Measurements from ENCODE around the gene TRMT44.

Gene TRMT44

DNA sequence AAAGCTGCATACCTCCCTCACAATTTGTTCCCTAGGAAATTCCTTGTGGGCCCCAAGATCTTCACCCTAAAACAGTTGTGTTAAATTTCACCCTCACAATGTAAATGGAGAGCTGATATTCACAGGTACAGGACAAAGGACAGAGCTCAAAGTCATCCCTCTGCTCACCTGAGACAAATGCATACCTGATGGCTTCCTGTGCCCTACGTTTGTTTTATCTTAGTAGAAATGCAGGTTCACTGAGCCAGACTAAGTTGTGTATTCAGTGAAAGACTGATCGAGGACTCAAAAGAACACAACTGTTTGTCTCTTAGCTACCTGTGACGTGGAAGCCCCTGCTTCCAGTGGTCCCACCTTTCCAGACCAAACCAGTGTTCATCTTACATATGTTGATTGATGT, 53.6 kb downstream of the TRMT44 start:
- H3K36me3 ChIP-seq (ENCODE audit: insufficient read depth, low read length), result no peaks in the 10 kb centered on the region
- H3K9ac ChIP-seq (ENCODE audit: low read depth, low read length), result no peak overlapping the region
- no peaks in the 10 kb centered on the region for H3K4me1 ChIP-seq (ENCODE audit: insufficient read depth, low read length)
- ATAC-seq (ENCODE audit: insufficient read depth, low read depth), result no peak
- H3K27ac ChIP-seq (ENCODE audit: low read length), result no peak overlapping the region
- H3K4me2 ChIP-seq (ENCODE audit: insufficient read depth, low read length), result no peak overlapping the region
- H3K9me3 ChIP-seq (ENCODE audit: insufficient read depth, low read length, severe bottlenecking), result no peaks in the 10 kb centered on the region
- no peak for DNase-seq
- TF ChIP-seq CTCF (IDR thresholded peaks at IDR 0.05; ENCODE audit: borderline replicate concordance, extremely low read depth, low read length, poor library complexity, severe bottlenecking) (no peak), EZH2 (IDR thresholded peaks at IDR 0.05; ENCODE audit: borderline replicate concordance, low read depth, low read length, severe bottlenecking) (no peak)
- H2AFZ ChIP-seq (ENCODE audit: low read depth, low read length), result no peak overlapping the region
- no peaks in the 10 kb centered on the region for H4K20me1 ChIP-seq (ENCODE audit: insufficient read depth, low read length)
- H3K4me3 ChIP-seq (ENCODE audit: low read depth in 1 of 2, low read length in 2 of 2), result no peak overlapping the region
- H3K79me2 ChIP-seq (ENCODE audit: insufficient read depth, low read length), result no peaks in the 10 kb centered on the region
- no peaks in the 10 kb centered on the region for H3K27me3 ChIP-seq (ENCODE audit: insufficient read depth, low read length, poor library complexity)

DNA sequence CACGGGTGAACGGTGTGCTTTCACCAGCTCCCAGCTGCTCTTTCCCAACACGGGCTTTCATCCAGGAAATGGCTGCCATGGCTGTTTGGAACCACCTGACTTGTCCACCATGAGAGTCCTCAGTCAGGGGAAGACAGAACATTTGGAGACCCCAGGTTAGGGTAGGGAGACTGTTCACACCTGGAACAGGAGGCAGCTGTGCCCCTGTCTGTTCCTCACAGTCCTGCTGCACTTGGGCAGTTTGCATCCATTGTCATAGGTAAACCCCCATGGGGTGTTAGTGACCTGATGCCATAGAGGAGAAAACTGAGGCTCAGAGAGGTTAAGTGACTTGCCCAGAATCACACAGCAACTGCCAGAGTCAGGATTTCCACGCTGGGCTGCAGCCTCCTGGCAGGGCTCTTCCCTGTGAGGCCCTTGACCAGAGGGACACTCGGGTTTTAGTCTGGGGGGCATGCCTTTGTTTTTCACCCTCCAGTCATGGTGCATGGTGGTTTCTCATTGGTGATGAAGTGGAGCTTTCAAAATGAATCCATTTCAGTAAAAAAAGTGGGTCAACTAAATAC, 54.5 kb downstream of the TRMT44 start:
- Histone ChIP-seq H3K4me3 (ENCODE audit: low read depth in 1 of 2, low read length in 2 of 2) (no peak overlapping the region), H3K36me3 (ENCODE audit: insufficient read depth, low read length) (no peaks in the 10 kb centered on the region), H3K27me3 (ENCODE audit: insufficient read depth, low read length, poor library complexity) (no peaks in the 10 kb centered on the region), H3K4me2 (ENCODE audit: insufficient read depth, low read length) (no peak overlapping the region), H3K9ac (ENCODE audit: low read depth, low read length) (no peak overlapping the region), H3K9me3 (ENCODE audit: insufficient read depth, low read length, severe bottlenecking) (no peaks in the 10 kb centered on the region), H3K27ac (ENCODE audit: low read length) (no peak overlapping the region), H3K79me2 (ENCODE audit: insufficient read depth, low read length) (no peaks in the 10 kb centered on the region), H4K20me1 (ENCODE audit: insufficient read depth, low read length) (no peaks in the 10 kb centered on the region), H3K4me1 (ENCODE audit: insufficient read depth, low read length) (no peaks in the 10 kb centered on the region), H2AFZ (ENCODE audit: low read depth, low read length) (no peak overlapping the region)
- DNase-seq (no peak), ATAC-seq (ENCODE audit: insufficient read depth, low read depth) (no peak)
- no peak for TF ChIP-seq EZH2 (IDR thresholded peaks at IDR 0.05; ENCODE audit: borderline replicate concordance, low read depth, low read length, severe bottlenecking)
- no peak for TF ChIP-seq CTCF (IDR thresholded peaks at IDR 0.05; ENCODE audit: borderline replicate concordance, extremely low read depth, low read length, poor library complexity, severe bottlenecking)

- peak; percentile 56; the same call in 2 of the 3 replicates for ATAC-seq (ENCODE audit: insufficient read depth, low read depth)
- H2AFZ ChIP-seq (ENCODE audit: low read depth, low read length), result no peak overlapping the region
- H3K4me3 ChIP-seq (ENCODE audit: low read depth in 1 of 2, low read length in 2 of 2), result no peak overlapping the region
- no peaks in the 10 kb centered on the region for H3K4me1 ChIP-seq (ENCODE audit: insufficient read depth, low read length)
- DNase-seq, result peak; percentile 19
- no peak overlapping the region for H3K4me2 ChIP-seq (ENCODE audit: insufficient read depth, low read length)
- no peaks in the 10 kb centered on the region for H3K27me3 ChIP-seq (ENCODE audit: insufficient read depth, low read length, poor library complexity)
- H4K20me1 ChIP-seq (ENCODE audit: insufficient read depth, low read length), result no peaks in the 10 kb centered on the region
- no peak overlapping the region for H3K9ac ChIP-seq (ENCODE audit: low read depth, low read length)
- no peaks in the 10 kb centered on the region for H3K79me2 ChIP-seq (ENCODE audit: insufficient read depth, low read length)
- H3K9me3 ChIP-seq (ENCODE audit: insufficient read depth, low read length, severe bottlenecking), result no peaks in the 10 kb centered on the region
- TF ChIP-seq CTCF (IDR thresholded peaks at IDR 0.05; ENCODE audit: borderline replicate concordance, extremely low read depth, low read length, poor library complexity, severe bottlenecking) (no peak), EZH2 (IDR thresholded peaks at IDR 0.05; ENCODE audit: borderline replicate concordance, low read depth, low read length, severe bottlenecking) (no peak)
- no peaks in the 10 kb centered on the region for H3K36me3 ChIP-seq (ENCODE audit: insufficient read depth, low read length)
- H3K27ac ChIP-seq (ENCODE audit: low read length), result no peak overlapping the region
Observed at GRCh38 chr4:8495803-8496202, 55.2 kb downstream of the TRMT44 start.
